Kidney (tissue), 14 donors: Measurements from ENCODE around the gene RXRA. TPM values are rescaled to one million over a fixed set of nuclear protein-coding genes. Genes with fewer than 3 reads are reported as not detected.

Source experiments
- DNase-seq, 5 donors: peaks; one replicate each; pipeline ENCODE4 v3.0.0-alpha.2; 2013 to 2020
- FAIRE-seq: peaks from 2 replicates; lab custom pipeline; 2012; peaks lifted over from hg19 to GRCh38; lab: Jason Lieb, UNC
- H3K27ac ChIP-seq, 2 donors: one replicate each; pipeline ENCODE4 v1.7.0; 2013; ENCODE audit warnings: low read depth in 2 of 2, low read length in 2 of 2, inconsistent platforms in 1 of 2
- H3K27me3 ChIP-seq: one replicate; pipeline ENCODE4 v1.7.1; 2013; ENCODE audit warnings: low read length, inconsistent platforms; ENCODE audit not compliant: control insufficient read depth, insufficient read depth
- H3K36me3 ChIP-seq, 3 donors: one replicate each; pipeline versions ENCODE4 v1.7.0 to v1.7.1; 2013; ENCODE audit warnings: low read length in 3 of 3, control low read depth in 1 of 3, inconsistent platforms in 1 of 3; ENCODE audit not compliant: insufficient read depth in 3 of 3, control insufficient read depth in 2 of 3
- H3K4me1 ChIP-seq, 3 donors: one replicate each; pipeline versions ENCODE4 v1.7.0 to v1.7.1; 2013; ENCODE audit warnings: low read length in 3 of 3, inconsistent platforms in 1 of 3, low read depth in 1 of 3; ENCODE audit not compliant: control insufficient read depth in 2 of 3, insufficient read depth in 2 of 3
- H3K4me3 ChIP-seq, 3 donors: one replicate each; pipeline versions ENCODE4 v1.7.0 to v1.8.1; 2013; ENCODE audit warnings: low read length in 3 of 3, control low read depth in 1 of 3, inconsistent platforms in 1 of 3
- H3K9ac ChIP-seq, 3 donors: one replicate each; pipeline versions ENCODE4 v1.7.0 to v1.7.1; 2013; ENCODE audit warnings: low read length in 3 of 3, control low read depth in 1 of 3, inconsistent platforms in 1 of 3
- H3K9me3 ChIP-seq, 3 donors: one replicate each; pipeline versions ENCODE4 v1.7.0 to v1.7.1; 2013; ENCODE audit warnings: low read length in 3 of 3, control low read depth in 1 of 3, inconsistent platforms in 1 of 3; ENCODE audit not compliant: control insufficient read depth in 2 of 3, insufficient read depth in 1 of 3
- intact Hi-C: fragments of 100-400 bp; cut with DNase I; formaldehyde crosslinking; loops from one replicate; pipeline ENCODE4 v1.11.1; 2022
- polyA plus RNA-seq: library from polyadenylated mRNA; stranded (reverse); fragments of 350-450 nt; fragmentation: Illumina TruSeq; extraction: RNeasy Lipid Tissue Mini Kit (QIAGEN cat#74804); gene quantifications from one replicate; pipeline ENCODE4 v1.2.3, GENCODE V29; 2014; ENCODE audit warnings: low read depth, low replicate concordance; ENCODE audit not compliant: insufficient read depth
- total RNA-seq: library from RNA; stranded (reverse); fragmentation: NEBNext Ultra II Directional; extraction: Animal tissue kit (Norgen Biotek cat#: 25700); gene quantifications from one replicate; pipeline ENCODE4 v1.2.1, GENCODE V29; 2021
- TF ChIP-seq, protein P1 (sequence below): IDR thresholded peaks from 3 replicates; pipeline ENCODE4 v1.5.1; 2012; ENCODE audit warnings: mild to moderate bottlenecking, moderate library complexity, borderline replicate concordance; ENCODE audit not compliant: insufficient read depth; ENCODE audit errors: extremely low read depth
- donor health status: control.
- donor health status: control.
- donor health status: control.
- donor health status: control.
- donor health status: control.
- donor health status: DM: yes; HTN: yes; CAD: no.
- donor health status: Normal renal cell carcinoma (clear cell type).

The RXRA gene
- total and polyA plus RNA-seq, 2 donors from 2014 or later = 24.0 to 49.5 TPM

- no peak overlapping the region for H3K27ac ChIP-seq
- H3K9ac ChIP-seq = no peak overlapping the region
Observed at GRCh38 chr9:134349936-134350335, 23.7 kb downstream of the RXRA start.

DNA sequence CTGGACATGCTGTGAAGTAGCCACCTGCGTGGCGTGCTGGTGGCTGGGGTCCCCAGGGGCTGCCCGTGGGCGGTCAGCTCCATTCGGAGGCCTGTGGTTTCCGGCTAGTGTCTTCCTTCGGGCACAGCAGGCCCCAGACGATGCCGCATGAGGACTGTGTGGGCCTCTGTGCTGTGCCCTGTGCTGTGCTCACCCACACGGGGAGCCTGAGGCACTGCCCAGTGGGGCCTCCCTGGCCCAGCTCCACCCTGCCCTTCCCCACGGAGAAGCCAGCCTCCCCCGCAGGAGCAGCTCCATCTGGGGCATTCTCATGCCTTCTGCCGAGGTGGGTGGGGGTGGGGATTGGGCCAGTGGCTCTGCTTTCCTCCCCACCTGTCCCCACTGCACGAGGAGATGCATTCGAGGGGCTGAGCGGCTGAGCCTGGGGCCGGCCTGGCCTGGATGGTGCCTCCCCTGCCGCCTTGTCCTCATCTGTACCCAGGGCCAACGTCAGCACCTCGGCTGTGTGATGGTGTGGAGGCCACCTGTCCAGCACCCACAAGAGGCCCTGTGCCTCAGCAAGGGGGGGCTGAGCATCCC is 24.2 kb downstream of the RXRA start:
- Histone ChIP-seq H3K9me3 (no peaks in the 10 kb centered on the region), H3K27me3 (no peaks in the 10 kb centered on the region), H3K4me1 (peaks cover 0 to 76% (median 4%) of the 10 kb centered on the region in 3 donors), H3K4me3 (no peak overlapping the region), H3K27ac (no peak overlapping the region), H3K9ac (no peak overlapping the region), H3K36me3 (no peaks in the 10 kb centered on the region)
- no peak for DNase-seq
- TF ChIP-seq, protein P1, sequence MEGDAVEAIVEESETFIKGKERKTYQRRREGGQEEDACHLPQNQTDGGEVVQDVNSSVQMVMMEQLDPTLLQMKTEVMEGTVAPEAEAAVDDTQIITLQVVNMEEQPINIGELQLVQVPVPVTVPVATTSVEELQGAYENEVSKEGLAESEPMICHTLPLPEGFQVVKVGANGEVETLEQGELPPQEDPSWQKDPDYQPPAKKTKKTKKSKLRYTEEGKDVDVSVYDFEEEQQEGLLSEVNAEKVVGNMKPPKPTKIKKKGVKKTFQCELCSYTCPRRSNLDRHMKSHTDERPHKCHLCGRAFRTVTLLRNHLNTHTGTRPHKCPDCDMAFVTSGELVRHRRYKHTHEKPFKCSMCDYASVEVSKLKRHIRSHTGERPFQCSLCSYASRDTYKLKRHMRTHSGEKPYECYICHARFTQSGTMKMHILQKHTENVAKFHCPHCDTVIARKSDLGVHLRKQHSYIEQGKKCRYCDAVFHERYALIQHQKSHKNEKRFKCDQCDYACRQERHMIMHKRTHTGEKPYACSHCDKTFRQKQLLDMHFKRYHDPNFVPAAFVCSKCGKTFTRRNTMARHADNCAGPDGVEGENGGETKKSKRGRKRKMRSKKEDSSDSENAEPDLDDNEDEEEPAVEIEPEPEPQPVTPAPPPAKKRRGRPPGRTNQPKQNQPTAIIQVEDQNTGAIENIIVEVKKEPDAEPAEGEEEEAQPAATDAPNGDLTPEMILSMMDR = no peak
- no peak for FAIRE-seq
- intact Hi-C loops = no loop called here

More at GRCh38 chr9:134349936-134350335, 23.7 kb downstream of the RXRA start:
- Histone ChIP-seq H3K9me3 (no peaks in the 10 kb centered on the region), H3K4me1 (peaks cover 0 to 77% (median 9%) of the 10 kb centered on the region in 3 donors), H3K36me3 (no peaks in the 10 kb centered on the region), H3K27me3 (no peaks in the 10 kb centered on the region), H3K4me3 (no peak overlapping the region)
- DNase-seq (no peak), FAIRE-seq (no peak)
- intact Hi-C loops = no loop called here
- TF ChIP-seq, protein P1 = no peak

GRCh38 chr9:134351606-134352176 is 25.4 kb downstream of the RXRA start:
- H3K4me1 ChIP-seq = peaks cover 0 to 79% (median 9%) of the 10 kb centered on the region in 3 donors
- H3K4me3 ChIP-seq = no peak overlapping the region
- DNase-seq (no peak), FAIRE-seq (no peak)
- intact Hi-C loops = no loop called here
- H3K27me3 ChIP-seq = no peaks in the 10 kb centered on the region
- H3K9ac ChIP-seq = no peak overlapping the region
- H3K9me3 ChIP-seq = no peaks in the 10 kb centered on the region
- H3K36me3 ChIP-seq = no peaks in the 10 kb centered on the region
- TF ChIP-seq, protein P1 = no peak
- H3K27ac ChIP-seq = no peak overlapping the region
